CD4-positive, alpha-beta T cell treated with Interleukin-17A for 1 hour (primary cell): ENCODE data around the gene PTPRG.

Experiments
- DNase-seq: peaks from one replicate; pipeline ENCODE4 v3.0.0-alpha.2; 2020

The PTPRG gene

DNA sequence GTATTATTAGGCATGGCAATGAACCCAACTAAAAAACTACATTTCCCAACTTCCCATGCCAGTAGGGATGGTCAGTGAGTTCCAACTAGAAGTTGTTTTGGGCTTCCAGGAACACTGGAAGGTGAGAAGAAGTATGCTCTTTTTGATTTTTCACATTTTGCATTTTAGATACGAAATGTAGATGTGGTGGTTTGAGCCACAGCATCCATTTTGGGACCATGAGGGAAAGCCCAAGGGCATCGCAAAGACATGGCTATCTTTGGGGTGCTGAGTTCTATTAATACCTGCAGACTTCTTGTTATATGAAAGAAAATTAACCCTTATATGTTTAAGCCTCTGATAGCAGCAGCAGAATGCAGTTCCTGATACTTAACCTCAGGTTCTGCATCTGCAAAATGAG, 62.9 kb downstream of the PTPRG start:
- no peak for DNase-seq

DNA sequence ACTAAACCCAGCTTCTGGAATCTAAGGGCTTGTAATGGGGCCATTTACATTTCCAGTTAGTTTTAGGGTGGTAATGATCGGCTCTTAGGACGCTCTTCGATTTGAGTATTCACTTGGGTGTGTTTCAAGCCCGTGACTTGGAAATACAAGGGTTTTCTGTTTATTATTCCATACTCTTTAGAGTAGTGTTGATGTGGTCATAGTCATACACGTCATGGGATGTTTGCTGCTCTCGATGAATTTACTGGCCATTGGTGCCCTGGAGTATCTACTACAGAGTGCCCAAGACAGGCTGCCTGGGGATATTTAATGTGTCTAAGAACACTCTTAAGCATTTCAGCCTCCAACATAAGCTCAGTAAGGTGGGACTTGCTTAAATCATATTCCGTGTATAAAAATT, 64.1 kb downstream of the PTPRG start:
- no peak for DNase-seq

DNA sequence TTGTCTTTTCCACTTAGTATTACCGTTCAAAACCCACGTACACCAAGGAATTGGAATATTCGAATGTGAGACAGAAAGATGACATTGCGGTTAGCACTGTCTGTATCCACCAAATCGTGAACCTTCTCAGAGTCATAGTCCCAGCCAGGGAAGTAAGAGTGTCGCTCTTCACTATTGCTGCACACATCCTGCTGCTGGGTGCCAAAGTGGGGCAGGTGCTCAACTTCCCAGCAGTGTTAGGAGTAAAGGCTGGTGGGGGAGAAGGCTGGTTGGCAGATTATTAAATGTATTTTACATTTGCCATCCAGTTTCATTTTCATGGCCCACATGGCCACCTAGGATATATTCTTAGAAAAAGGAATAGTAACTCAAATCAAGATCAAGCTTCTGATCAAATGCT, 65.1 kb downstream of the PTPRG start:
- no peak for DNase-seq

DNA sequence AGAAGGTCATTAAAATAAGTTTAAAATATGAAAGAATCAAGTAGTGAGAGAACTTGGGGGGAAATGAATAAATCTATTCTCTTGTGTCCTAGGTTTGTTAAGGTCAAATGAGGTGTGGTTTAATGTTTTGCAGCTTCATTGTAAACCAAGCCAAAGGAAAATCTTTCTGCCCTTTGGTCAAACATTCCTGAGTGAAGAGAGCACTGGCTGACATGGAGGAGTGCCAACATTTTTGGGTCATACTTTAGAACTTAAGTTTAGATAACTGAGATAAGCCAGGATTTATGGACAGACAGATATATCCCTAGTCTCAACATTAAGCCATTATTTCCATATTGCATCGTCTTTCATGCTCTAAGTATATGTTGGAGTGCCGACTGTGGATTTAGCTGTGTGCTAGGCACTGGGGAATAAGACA, 66.4 kb downstream of the PTPRG start:
- DNase-seq: no peak

DNA sequence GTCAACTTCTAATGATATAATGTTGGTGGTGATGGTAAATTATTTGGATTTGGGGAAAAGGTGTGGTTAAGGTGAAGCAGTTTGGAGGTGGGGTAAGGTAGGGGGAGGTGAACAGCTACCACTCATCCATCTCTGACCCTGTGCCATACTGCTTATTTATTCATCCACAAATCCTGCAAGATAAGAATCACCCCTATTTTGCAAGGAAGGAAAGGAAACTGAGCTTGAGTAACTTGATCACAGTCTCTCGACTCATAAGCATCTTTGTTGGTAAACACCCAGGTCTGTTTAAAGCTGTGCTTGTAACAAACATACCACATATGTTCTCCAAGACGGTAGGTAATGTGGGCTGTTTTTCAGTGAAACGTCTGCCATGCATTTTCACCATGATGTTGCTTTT, 67.3 kb downstream of the PTPRG start:
- no peak for DNase-seq

DNA sequence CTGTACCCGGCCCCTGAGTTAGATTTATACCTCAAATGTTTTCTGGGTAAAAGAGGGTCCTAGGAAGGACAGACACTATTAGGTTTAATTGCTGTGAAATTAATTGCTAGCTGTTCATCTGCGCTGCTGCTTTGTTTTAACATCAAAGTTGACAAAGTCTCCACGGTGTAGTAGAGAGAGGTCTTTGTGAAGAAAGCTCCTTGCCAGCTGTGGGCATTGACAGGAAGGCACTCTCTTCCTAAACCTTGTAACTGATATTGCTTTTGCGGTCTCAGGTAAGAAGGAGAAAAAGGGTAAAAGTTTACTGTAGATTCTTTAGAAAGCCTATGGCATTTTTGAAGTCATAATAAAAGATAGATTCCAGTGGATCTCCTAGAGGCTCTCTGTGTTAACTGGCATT, 68.1 kb downstream of the PTPRG start:
- no peak for DNase-seq

DNA sequence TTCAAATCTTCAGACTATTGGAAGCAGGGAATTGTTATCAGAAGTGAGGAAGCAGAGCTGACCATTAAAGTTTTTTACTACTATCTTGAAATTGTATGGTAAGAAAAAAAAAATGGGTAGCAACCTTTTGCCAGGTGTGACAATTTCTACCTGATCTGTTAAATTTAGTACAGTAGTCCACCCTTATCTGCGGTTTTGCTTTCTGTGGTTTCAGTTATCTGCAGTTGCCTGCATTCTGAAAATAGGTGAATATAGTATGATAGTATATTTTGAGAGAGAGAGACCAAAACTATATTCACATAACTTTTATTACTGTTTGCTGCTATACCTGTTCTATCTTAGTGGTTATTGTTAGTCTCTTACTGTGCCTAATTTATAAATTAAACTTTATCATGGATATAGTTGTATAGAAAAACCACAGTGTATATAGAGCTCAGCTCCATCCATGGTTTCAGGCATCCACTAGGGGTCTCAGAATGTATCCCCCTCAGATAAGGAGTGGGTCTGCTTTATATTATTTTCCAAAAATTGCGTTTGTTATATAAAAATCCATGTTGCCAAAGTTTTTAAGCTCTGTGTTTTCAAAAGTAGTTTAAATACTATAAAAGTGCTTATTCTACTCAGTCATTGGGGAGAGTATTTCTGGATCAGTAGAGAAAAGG, 69.9 kb downstream of the PTPRG start:
- DNase-seq: no peak

DNA sequence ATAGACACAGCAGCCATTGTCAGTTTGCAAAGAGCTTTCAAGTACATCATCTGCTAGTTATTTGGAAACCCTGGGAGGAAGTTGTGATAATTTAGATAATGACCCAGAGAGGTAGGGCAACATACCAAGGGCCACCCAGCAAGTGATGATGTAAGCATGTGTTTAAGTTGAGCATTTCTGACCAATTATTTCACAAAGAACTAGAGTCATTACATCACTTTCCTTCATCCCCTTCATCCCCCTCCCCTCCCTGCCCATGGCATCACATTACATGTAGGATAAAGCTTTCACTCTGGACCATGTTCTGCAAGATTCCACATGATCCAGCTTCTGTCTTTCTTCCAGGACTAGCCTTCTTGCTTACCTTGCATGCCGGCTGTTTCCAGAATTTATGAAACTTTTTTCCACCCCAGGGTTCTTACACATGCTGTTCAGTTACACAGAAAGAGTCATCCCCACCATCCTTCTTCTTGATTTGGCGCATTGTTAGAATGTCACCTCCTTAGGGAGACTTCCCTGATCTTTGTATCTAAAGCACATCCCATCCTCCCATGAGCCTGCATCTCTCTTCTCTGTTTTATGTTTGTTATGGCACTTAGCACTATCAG, 71.3 kb downstream of the PTPRG start:
- no peak for DNase-seq

DNA sequence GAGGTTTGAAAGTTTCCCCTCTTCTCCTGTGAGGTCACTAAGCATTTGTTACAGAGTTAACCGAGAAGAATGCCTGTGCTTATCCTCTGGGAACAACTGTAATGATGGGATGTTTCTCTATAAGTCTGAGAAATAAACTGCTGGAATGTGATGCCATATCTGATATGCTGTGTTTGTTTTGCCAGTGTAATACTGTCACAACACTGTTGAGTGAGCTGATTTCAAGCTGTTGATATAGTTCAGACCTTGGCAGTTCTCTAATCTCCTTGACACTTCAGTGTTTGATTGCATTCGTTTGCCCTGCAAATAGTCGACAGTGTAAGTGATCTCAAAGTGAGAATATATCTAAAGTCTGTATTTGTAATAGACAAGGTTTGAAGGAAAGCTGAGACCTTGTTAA, 73.3 kb downstream of the PTPRG start:
- no peak for DNase-seq

DNA sequence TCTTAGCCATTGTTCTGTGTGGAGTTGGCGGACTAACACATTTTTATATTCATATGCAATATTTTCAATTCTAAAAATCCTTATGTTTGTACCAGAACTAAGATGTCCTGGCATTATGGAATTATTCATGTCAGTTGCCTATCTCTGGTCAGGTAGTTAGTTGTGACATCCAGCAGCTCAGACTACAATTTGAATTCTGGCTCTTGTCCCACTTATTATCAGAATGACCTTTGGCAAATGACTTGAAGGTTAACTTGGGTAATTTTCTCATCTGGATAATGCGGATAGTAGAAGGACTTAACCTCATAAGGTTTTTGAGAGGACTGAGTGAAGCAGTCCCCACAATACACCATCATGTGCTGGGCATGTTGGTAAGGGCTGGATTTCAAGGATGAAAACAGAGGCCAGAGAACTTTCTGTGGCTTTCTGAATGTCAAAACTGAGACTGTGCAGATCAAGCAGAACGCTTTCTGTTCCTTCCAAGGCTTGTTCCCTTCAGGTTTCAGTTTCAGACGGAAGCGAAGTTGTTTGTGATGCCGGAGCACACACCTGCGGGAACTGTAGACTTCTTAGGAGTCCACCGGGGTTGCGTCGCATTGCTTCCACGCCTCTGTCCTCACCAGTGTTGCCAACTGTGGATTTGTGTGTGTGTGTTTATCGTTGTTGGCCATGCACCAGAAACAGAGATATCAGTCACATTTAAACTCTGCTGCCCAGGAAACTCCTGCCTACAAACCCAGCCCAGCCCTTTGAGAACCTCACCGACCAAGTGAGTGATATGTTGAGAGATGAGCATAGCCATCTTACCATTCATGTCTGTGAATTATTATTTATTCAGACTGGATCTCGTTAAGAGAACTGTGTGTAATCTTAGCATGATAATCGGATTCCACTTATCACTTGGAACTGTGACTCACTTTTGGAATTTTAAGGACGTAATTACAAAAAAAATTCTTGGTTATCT, 76.0 kb downstream of the PTPRG start:
- DNase-seq: no peak

DNA sequence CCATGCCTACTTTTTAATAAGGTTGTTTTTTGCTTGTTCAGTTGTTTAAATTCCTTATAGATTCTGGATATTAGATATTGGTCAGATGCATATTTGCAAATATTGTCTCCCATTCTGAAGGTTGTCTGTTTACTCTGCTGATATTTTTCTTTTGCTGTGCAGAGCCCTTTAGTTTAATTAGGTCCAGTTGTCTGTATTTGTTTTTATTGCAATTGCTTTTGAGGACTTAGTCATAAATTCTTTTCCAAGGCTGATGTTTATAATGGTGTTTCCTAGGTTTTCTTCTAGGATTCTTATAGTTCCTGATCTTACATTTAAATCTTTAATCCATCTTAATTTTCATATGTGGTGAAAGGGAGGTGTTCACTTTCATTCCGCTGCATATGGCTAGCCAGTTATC, 77.4 kb downstream of the PTPRG start:
- no peak for DNase-seq

DNA sequence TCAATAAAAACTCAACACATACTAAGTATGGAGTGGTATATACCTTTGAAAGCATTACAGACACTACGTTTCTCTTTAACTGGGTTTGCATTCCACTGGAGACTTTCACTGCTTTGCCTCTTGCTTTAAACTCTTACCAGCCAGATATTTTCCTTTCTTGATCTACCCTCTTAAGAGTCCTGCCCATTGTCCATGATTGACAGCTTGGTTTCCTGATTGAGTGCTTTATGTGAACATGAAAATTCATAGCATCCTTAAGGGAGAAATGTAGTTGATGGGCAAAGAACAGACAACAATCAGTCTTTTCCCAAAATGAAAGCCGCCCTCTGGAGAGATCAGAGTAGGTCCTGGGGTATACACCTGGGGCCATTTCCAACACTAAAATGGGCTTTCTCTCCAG, 78.6 kb downstream of the PTPRG start:
- DNase-seq: no peak

DNA sequence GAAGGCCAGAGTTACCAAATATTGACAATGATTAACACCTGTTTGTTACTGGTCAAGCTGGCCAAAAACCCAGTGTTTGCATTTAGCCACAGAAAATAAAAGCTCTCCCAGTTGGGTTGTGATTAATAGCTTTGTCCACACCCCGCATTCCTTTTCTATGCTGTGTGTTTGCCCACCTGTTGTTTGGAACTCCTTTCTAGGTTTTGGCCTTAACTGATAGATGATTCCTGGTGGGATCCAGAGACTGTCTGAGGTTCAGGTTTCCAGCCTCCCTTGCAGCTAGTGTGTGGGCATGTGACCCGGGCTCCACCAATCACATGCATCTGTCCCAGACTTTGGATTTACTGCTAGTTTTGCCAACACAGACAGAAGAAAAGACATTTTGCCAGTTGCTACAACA, 83.8 kb downstream of the PTPRG start:
- DNase-seq: no peak

DNA sequence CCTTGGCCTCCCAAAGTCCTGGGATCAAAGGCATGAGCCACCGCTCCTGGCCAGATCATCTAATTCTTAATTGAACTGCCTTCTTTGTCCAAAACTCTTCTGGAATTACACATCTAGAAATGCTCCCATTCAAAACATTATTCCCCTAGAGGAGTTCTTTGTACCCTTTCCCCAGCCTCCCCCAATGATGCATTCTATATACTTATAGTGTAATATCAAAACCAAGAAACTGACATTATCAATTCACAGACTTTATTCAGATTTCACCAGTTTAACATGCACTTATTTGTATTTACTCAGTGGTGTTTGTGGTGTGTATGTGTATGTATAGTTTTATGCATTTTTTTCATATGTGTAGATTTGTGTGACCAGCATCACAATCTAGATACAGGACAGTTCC, 85.0 kb downstream of the PTPRG start:
- no peak for DNase-seq

DNA sequence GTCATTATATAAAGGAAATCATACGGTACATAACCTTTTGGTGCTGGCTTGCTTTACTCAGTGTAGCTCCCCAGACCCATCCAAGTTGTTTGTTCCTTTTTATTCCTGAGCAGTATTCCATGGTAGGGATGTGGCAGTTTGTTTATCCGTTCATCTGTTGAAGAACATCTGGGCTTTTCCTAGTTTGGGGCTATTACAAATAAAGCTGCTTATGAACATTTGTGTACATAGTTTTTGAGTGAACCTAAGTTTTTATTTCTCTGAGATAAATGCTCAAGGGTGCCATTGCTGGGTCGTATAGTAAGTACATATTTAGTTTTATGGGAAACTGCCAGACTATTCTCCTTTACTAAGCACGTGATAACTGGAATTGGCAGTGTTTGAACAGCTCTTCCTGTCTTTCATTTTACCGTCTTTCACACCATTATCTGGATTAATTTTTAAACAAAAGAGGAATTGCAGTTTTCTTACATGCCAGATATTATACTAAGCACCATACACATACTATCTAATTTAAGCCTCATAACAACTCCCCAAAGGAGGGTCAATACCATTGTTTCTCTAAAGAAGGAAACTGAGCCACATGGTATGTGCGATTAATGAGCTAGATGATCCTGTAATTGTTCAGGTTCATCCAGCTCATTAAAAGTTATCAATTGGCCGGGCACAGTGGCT, 85.6 kb downstream of the PTPRG start:
- DNase-seq: no peak

DNA sequence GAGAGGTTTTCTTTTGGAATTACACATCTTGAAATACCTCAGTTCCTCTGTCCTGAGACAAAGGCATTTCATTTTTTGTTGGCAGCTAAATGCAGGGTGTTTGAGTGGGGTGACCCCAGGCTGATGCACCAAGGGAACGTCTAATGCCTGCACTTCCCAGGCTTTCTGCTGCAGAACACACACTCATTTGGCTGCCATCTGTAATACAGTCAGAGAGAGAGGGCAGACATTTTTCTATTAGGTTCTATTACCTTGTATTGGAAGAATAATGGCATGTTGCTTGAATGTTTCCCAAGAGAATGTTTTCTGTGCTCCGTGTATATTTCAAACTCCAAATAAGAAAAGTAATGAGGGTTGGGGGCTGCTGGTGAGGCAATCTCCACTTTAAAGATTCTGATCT, 87.1 kb downstream of the PTPRG start:
- DNase-seq: no peak

DNA sequence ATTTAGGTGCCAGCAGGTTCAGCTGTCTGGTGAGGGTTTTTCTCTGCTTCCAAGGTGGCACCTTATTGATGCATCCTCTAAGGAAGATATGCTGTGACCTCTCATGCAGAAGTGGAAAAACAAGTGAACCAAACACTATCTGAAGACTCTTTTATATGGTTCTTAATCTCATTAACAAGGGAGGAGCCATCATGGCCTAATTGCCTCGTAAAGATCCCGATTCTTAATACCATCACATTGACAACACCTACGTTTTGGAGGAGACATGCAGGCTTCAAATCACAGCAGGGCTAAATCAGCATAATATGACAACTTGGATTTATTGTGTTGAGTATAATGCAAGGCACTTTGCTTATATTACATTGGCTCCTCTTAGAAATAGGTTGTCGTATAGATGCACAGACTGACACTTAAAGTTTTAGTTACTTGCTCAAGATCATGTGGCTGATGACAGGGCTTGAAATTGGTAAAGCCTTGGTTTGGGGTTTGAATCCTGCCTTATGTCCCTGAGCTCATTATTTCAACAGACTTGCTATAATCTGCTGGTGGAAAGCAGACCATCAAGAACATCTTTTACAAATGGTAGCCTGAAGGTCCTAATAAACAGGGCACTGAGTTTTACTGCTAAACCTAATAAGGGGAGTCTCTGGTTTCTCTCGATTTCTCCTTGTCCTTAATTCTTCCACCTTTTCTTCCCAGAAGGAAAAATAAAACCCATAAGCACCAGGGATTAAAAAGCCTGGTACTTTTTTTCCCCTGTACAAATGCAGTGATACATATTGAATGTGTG, 88.2 kb downstream of the PTPRG start:
- no peak for DNase-seq

DNA sequence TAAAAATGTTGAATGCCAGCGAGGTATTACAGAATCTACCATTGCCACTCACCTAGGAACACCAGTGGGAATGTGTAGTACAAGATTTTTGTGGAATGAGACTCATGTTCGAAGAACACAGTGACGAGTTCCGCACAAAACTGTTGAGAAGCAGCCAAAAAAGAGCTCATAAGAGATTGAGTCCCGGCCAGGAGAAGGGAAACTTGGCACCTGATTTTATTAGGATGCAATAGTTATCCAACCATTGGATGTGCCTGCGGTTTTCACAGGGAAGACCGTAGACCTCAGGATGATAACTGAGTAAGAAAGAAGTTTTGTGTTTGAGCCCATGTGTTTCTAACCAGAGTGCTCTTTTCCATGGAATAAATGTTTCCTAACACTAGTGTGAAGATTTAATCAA, 88.9 kb downstream of the PTPRG start:
- no peak for DNase-seq

DNA sequence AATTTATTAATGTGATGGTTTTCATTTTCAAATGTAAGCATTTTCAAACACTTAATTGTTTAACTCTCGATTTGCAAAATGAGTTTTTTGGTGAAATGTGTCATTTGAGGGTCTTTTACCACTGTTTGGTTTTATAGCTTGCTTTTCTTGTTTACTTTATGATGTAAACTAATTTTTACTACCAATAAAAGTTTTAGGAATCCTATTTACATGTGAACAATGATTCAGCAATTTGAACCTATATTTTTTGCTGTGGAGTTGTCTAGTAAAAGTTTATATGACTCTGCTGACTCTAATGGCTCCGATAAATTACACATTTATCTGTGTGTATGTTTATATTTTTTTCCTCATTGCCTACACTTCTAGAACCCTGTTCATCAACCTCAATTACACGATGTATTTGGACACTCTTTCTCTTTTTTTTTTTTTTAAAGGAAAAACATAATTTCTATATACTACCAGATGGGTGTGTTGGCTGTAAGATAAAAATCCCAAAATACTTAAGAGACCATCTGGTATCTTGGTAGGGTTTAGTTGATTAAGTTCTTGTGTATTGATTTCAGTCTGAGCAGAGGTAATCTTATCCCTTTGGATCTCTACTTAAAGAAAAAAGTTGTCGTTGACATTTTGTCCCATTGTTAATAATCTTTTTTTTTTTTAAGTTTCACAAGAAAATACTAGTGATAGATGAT, 89.5 kb downstream of the PTPRG start:
- DNase-seq: no peak

DNA sequence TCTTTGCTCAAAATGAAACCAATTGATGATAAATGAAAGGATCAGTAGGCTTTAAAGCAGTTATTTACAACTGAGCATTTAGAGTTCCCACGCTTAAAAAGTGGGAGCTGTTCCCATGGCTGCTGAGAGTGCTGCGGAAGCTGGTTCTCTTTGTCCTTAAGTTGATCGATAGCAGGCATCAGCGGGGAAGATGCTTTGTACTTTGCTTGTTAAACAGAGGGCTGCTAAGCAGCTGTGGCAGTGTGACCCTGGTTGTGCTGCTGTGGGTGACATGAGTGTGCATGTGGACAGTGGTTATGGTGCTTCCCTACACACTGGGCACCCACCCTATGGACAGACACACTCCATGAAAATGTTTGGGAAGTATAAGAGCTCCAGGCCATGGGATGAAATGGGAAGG, 96.3 kb downstream of the PTPRG start:
- DNase-seq: no peak

DNA sequence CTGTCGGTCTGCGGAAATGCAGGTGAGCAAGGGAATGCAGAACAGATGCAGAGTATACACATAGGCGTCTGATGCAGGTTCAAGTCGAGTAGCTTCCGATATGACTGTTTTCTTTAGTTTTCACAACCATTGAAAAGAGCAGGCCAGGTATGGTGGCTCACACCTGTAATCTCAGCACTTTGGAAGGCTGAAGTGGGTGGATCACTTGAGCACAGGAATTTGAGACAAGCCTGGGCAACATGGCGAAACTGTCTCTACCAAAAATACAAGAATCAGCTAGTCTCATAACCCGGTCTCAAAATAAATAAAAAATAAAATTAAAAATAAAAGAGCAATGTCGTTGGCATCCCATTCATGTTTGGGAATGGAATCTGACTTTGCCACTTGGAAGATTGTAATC, 101.5 kb downstream of the PTPRG start:
- DNase-seq: no peak
